ENCODE results near the gene ANXA11. TPM values are rescaled to one million over a fixed set of nuclear protein-coding genes. Genes with fewer than 3 reads are reported as not detected.
"Not testable (repeated sequence)": the region's sequence is repeated elsewhere in the genome, so short reads cannot be mapped to it uniquely, and the experiment has no call there.

Gene ANXA11
- total RNA-seq, 6 donors from 2014 or later = 108 to 327 (median 194) TPM

DNA sequence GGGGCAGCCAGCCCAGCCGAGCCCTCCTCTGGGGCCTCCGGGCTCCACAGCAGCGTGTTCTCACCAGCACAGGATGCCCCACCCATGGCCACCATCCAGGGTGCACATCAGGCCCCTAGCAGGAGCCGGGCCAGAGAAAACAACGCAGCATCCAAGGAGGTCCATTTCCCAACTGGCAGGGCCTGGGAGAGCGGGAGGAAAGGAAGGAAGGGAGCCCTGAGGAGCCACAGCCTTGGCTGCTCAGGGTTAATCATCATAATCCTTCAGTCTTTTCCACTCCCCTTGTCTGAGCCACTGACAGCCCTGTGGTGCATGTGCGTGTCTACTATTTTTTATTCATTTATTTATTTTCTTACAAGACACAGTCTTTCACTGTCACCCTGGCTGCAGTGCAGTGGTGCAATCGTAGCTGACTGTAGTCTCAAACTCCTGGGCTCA lies 69.2 kb downstream of the ANXA11 start:
- DNase-seq = peak; percentile 56 to 86
- no peaks in the 10 kb centered on the region for H3K9me3 ChIP-seq
- H3K4me3 ChIP-seq = no peak overlapping the region
- WGBS, 2 donors = 51 to 60% methylated on average over 5 to 7 of the region's 8 CpGs
- peaks cover 0 to 9% (median 2%) of the 10 kb centered on the region in 4 donors for H3K27me3 ChIP-seq
- peak; percentile 58 to 80 for ATAC-seq (ENCODE audit: low FRiP score in 2 of 2)
- TF ChIP-seq EP300 (IDR thresholded peaks at IDR 0.05) = peak in 1 of 4 donors; percentile 11
- TF ChIP-seq, protein P1, sequence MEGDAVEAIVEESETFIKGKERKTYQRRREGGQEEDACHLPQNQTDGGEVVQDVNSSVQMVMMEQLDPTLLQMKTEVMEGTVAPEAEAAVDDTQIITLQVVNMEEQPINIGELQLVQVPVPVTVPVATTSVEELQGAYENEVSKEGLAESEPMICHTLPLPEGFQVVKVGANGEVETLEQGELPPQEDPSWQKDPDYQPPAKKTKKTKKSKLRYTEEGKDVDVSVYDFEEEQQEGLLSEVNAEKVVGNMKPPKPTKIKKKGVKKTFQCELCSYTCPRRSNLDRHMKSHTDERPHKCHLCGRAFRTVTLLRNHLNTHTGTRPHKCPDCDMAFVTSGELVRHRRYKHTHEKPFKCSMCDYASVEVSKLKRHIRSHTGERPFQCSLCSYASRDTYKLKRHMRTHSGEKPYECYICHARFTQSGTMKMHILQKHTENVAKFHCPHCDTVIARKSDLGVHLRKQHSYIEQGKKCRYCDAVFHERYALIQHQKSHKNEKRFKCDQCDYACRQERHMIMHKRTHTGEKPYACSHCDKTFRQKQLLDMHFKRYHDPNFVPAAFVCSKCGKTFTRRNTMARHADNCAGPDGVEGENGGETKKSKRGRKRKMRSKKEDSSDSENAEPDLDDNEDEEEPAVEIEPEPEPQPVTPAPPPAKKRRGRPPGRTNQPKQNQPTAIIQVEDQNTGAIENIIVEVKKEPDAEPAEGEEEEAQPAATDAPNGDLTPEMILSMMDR (IDR thresholded peaks at IDR 0.05) = no peak
- H3K27ac ChIP-seq = peak overlapping the region; percentile 30 to 61 (median 42)
- H3K4me1 ChIP-seq = peaks cover 13 to 17% (median 17%) of the 10 kb centered on the region in 4 donors
- H3K36me3 ChIP-seq = no peaks in the 10 kb centered on the region

DNA sequence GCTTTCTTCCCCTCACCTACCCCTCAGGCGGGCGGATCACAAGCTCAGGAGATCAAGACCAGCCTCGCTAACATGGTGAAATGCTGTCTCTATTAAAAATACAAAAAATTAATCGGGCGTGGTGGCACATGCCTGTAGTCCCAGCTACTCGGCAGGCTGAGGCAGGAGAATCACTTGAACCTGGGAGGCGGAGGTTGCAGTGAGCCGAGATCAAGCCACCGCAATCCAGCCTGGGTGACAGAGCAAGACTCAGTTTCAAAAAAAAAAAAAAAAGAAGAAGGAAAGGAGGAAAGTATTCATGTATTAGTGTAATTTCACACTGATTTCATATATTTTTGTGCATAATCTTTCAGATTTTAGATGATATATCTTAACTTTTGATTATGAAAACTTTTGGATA lies 71.7 kb downstream of the ANXA11 start:
- peaks cover 13 to 17% (median 17%) of the 10 kb centered on the region in 4 donors for H3K4me1 ChIP-seq
- H3K27me3 ChIP-seq; H3K9me3 ChIP-seq; ATAC-seq (ENCODE audit: low FRiP score in 2 of 2); H3K36me3 ChIP-seq; DNase-seq: not testable (repeated sequence)
- H3K27ac ChIP-seq = peak overlapping the region; percentile 70 to 78 (median 75)
- peak overlapping the region in 3 of 4 donors; percentile 34 to 46 (median 45) for H3K4me3 ChIP-seq
- 81 to 86% methylated on average over 9 of the region's 9 CpGs for WGBS, 2 donors

DNA sequence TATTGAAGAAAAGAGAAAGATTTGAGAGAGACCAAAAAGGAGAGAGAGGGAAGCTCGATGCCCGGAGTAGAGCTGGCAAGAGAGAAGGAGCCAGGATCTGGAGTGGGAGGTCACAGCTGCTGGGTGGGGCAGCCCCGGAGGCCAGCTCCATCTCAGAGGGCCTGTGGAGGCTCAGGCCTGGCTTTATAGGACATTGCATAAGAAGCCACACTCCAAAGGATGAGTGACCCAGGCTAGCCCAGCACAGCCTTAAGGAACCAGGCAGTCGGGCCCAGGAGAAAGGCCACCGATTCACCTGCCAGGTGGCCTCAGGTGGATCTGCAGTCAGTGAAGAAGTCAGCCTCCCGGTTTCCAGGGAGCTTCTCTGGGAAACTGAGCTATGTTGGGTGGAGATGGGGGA lies 72.1 kb downstream of the ANXA11 start:
- 37% methylated on average over 4 to 6 of the region's 6 CpGs for WGBS, 2 donors
- peak overlapping the region in 3 of 4 donors; percentile 34 to 46 (median 45) for H3K4me3 ChIP-seq
- H3K27ac ChIP-seq = peak overlapping the region; percentile 70 to 78 (median 75)

DNA sequence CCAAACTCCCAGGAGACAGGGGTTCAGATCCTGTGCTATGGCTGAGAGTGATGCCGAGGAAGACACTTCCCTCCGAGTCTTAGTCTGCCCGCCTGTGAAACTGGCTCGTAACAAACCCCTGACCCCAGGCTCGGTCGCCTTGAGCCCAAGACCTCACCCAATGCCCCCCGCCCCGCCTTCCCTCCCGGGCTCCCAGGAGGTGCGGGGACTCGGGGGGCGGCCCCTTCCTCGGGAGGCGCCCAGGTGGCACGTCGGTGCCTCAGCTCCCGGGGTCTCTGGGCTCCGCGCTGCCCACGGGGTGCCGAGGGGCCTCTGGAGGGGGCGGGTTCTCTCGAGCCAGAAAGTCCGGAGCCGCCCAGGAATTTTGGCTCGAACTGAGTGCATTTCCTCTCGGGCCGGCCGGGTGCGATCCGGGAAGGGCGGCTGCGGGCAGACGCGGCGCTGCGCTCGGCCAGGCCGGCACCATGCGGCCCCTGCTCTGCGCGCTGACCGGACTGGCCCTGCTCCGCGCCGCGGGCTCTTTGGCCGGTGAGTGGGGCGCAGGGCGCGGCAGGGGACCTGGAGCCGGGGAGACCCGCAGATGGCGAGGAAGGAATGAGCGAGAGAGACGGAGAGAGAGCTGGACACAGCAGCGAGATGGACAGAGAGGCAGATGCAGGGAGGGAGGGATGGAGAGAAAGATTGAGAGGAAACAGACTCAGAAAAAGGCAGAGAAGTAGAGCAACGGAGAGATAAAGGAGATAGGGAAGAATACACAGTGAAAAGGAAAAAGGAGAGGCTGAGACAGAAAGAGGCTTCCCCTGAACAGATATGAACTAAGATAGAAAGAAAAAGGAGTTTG lies 72.8 kb downstream of the ANXA11 start, which contains the start of gene PLAC9:
TSS of gene PLAC9 (plus strand) at position 432 of the 841 bp plus-strand sequence. CDS start at position 465, 33 bp downstream.
- H3K4me1 ChIP-seq = peaks cover 13 to 17% (median 17%) of the 10 kb centered on the region in 4 donors
- H3K36me3 ChIP-seq = no peaks in the 10 kb centered on the region
- no peaks in the 10 kb centered on the region for H3K9me3 ChIP-seq
- WGBS, 2 donors = 3 to 5% methylated on average over 23 to 50 of the region's 58 CpGs
- TF ChIP-seq, protein P1 (IDR thresholded peaks at IDR 0.05) = no peak
- TF ChIP-seq POLR2A (IDR thresholded peaks at IDR 0.05) = peak in 1 of 4 donors; percentile 70
- H3K27ac ChIP-seq = peak within 1 kb of the TSS; percentile 70 to 78 (median 75)
- H3K4me3 ChIP-seq = peak within 1 kb of the TSS; percentile 18 to 46 (median 40)
- H3K27me3 ChIP-seq = peaks cover 0 to 9% (median 2%) of the 10 kb centered on the region in 4 donors
- DNase-seq = peak in 1 of 2 donors; percentile 89
- peak; percentile 60 to 62 for ATAC-seq (ENCODE audit: low FRiP score in 2 of 2)

More for the DNA sequence above, 72.1 kb downstream of the ANXA11 start:
- Histone ChIP-seq H3K9me3 (no peaks in the 10 kb centered on the region), H3K27me3 (peaks cover 0 to 9% (median 2%) of the 10 kb centered on the region in 4 donors), H3K36me3 (no peaks in the 10 kb centered on the region), H3K4me1 (peaks cover 13 to 17% (median 17%) of the 10 kb centered on the region in 4 donors)
- ATAC-seq (ENCODE audit: low FRiP score in 2 of 2) (peak in 1 of 2 donors; percentile 30), DNase-seq (no peak)
- TF ChIP-seq POLR2A (IDR thresholded peaks at IDR 0.05) = no peak
- TF ChIP-seq, protein P1 (IDR thresholded peaks at IDR 0.05) = no peak
- TF ChIP-seq POLR2AphosphoS5 (IDR thresholded peaks at IDR 0.05) = peak in 1 of 2 donors; percentile 10

DNA sequence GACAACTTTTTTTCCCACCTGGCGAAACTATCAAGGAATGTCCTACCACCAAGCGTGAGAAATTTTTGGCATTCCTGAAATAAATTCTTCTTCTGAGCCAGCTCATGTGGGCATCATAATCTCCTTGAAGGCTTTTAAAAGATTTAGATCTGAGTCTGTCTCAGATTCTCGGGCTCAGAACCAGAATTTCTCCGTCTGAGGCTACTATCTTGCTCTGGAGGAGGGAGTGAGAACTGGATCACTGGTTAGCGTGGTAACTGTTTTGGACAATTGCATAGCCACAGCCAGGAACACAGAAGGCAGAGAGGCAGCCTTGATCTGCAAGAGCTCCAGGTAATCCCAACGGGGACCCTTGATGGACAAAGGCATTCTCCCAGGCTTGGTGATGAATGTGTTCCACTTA lies 73.8 kb downstream of the ANXA11 start:
- ATAC-seq (ENCODE audit: low FRiP score in 2 of 2) (no peak), DNase-seq (no peak)
- Histone ChIP-seq H3K36me3 (no peaks in the 10 kb centered on the region), H3K4me1 (peaks cover 13 to 17% (median 17%) of the 10 kb centered on the region in 4 donors), H3K9me3 (no peaks in the 10 kb centered on the region), H3K4me3 (no peak overlapping the region), H3K27ac (no peak overlapping the region), H3K27me3 (peaks cover 0 to 9% (median 2%) of the 10 kb centered on the region in 4 donors)
- 89 to 91% methylated on average over 6 of the region's 6 CpGs for WGBS, 2 donors
- TF ChIP-seq, protein P1 (IDR thresholded peaks at IDR 0.05) = no peak
- TF ChIP-seq POLR2A (IDR thresholded peaks at IDR 0.05) (no peak), POLR2AphosphoS5 (IDR thresholded peaks at IDR 0.05) (no peak), EP300 (IDR thresholded peaks at IDR 0.05) (no peak)

Data from upper lobe of left lung (tissue), 6 donors.